WTC11 (cell line): ENCODE results near the gene PAGE2.

Experiments used
- CTCF ChIP-seq: fragments of 200-600 bp; IDR thresholded peaks from 2 replicates; pipeline ENCODE4 v1.8.0; 2022; ENCODE audit warnings: antibody characterized with exemption
- FOXP1 ChIP-seq: sonication (generic); formaldehyde crosslinking; IDR thresholded peaks from 2 replicates; pipeline ENCODE4 v1.8.0; 2022; ENCODE audit warnings: missing genetic modification reagents, mild to moderate bottlenecking, moderate library complexity, borderline replicate concordance
- GTF2I ChIP-seq: fragments of 250-450 bp; sonication (Bioruptor Pico); conservative IDR thresholded peaks from 2 replicates; pipeline ENCODE4 v1.4.0; 2021; ENCODE audit warnings: mild to moderate bottlenecking
- KAT7 ChIP-seq: sonication (generic); formaldehyde crosslinking; IDR thresholded peaks from 2 replicates; pipeline ENCODE4 v1.8.1; 2023; ENCODE audit warnings: missing genetic modification reagents, mild to moderate bottlenecking, borderline replicate concordance
- MAX ChIP-seq: sonication (generic); formaldehyde crosslinking; IDR thresholded peaks from 2 replicates; pipeline ENCODE4 v1.8.0; 2022; ENCODE audit warnings: mild to moderate bottlenecking, missing genetic modification reagents
- MYBL2 ChIP-seq: sonication (generic); formaldehyde crosslinking; IDR thresholded peaks from 2 replicates; pipeline ENCODE4 v1.8.1; 2023; ENCODE audit warnings: mild to moderate bottlenecking, moderate library complexity, missing genetic modification reagents
- NFYB ChIP-seq: sonication (generic); formaldehyde crosslinking; conservative IDR thresholded peaks from 2 replicates; pipeline ENCODE4 v1.8.0; 2022; ENCODE audit warnings: low read depth, missing genetic modification reagents
- NR3C1 ChIP-seq: sonication (generic); formaldehyde crosslinking; conservative IDR thresholded peaks from 2 replicates; pipeline ENCODE4 v1.8.1; 2023; ENCODE audit warnings: low read depth, mild to moderate bottlenecking, missing genetic modification reagents
- SMAD3 ChIP-seq: sonication (generic); formaldehyde crosslinking; IDR thresholded peaks from 2 replicates; pipeline ENCODE4 v1.8.0; 2022; ENCODE audit warnings: missing genetic modification reagents, mild to moderate bottlenecking, borderline replicate concordance
- ZNF138 ChIP-seq: sonication (generic); formaldehyde crosslinking; conservative IDR thresholded peaks from 2 replicates; pipeline ENCODE4 v1.8.1; 2022; ENCODE audit warnings: mild to moderate bottlenecking, moderate library complexity, missing genetic modification reagents

GRCh38 chrX:55109306-55109705, 20.5 kb downstream of the PAGE2 start:
- TF ChIP-seq FOXP1 (no peak), MYBL2 (no peak), KAT7 (CRISPR knock-in tag) (no peak), NR3C1 (CRISPR knock-in tag) (no peak), GTF2I (CRISPR knock-in tag) (no peak), CTCF (no peak), MAX (CRISPR knock-in tag) (no peak), SMAD3 (no peak), ZNF138 (no peak), NFYB (CRISPR knock-in tag) (no peak)
